ENCODE data around the gene MFAP2. TPM values are rescaled to one million over a fixed set of nuclear protein-coding genes. Genes with fewer than 3 reads are reported as not detected.

MFAP2 gene
- total RNA-seq, 4 donors from 2014 or later: 1.1 to 5.6 (median 3.5) TPM; not detected in 1

DNA sequence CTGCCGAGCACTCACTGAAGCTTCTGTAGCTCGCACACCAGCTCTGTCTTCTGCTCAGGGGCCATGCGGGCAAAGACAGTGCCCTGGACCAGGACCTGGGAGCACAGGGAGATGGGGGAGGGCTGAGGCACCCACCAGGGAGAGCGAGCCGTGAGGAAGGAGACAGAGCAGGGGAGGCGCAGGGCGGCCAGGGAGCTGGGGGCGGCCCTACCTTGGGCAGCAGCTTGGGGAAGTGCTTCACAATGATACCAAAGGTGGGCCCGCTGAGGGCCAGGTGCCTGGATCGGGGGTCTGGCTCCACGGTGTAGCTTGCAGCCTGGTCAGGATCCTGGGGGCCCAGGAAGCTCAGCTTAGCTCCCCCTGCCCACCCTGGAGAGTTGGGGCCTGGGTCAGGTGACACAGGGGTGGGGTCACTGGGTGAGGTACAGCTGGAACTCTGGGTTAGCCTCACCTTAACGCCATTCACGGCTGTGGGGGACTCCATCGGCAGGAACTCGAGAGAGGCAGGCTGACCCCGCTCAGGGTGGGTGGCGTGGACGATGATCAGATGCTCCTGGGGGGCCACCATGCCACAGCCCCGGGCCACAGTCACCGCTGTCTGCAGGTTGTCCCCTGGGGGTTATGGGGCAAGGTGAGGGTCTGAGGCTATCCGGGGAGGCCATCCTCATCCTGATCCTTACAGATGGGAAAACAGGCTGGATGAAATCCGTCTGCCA lies 9.4 kb upstream of the MFAP2 start:
- no peaks in the 10 kb centered on the region for H3K4me1 ChIP-seq
- no peak for TF ChIP-seq EP300 (IDR thresholded peaks at IDR 0.05; ENCODE audit: low read depth)
- TF ChIP-seq POLR2AphosphoS5 (IDR thresholded peaks at IDR 0.05): no peak
- TF ChIP-seq, protein P1, sequence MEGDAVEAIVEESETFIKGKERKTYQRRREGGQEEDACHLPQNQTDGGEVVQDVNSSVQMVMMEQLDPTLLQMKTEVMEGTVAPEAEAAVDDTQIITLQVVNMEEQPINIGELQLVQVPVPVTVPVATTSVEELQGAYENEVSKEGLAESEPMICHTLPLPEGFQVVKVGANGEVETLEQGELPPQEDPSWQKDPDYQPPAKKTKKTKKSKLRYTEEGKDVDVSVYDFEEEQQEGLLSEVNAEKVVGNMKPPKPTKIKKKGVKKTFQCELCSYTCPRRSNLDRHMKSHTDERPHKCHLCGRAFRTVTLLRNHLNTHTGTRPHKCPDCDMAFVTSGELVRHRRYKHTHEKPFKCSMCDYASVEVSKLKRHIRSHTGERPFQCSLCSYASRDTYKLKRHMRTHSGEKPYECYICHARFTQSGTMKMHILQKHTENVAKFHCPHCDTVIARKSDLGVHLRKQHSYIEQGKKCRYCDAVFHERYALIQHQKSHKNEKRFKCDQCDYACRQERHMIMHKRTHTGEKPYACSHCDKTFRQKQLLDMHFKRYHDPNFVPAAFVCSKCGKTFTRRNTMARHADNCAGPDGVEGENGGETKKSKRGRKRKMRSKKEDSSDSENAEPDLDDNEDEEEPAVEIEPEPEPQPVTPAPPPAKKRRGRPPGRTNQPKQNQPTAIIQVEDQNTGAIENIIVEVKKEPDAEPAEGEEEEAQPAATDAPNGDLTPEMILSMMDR (IDR thresholded peaks at IDR 0.05): no peak
- no peak for TF ChIP-seq POLR2A (IDR thresholded peaks at IDR 0.05)
- 94 to 96% methylated on average over 4 to 20 of the region's 22 CpGs for WGBS, 2 donors (ENCODE audit: low coverage in 1 of 2)
- no peaks in the 10 kb centered on the region for H3K9me3 ChIP-seq
- no peak overlapping the region for H3K4me3 ChIP-seq
- H3K36me3 ChIP-seq: no peaks in the 10 kb centered on the region
- no peak overlapping the region for H3K27ac ChIP-seq
- intact Hi-C loops (cut with DNase I; ENCODE audit: low total_unique reads): no loop called here
- in situ Hi-C loops (cut with MboI; ENCODE audit: low pct_ligation_motif_present in 1 of 4, low pct_unique_long_range_greater_than_20kb in 1 of 4, low sequenced_read_pairs in 3 of 4): no loop called here
- DNase-seq: no peak
- H3K27me3 ChIP-seq: no peaks in the 10 kb centered on the region

DNA sequence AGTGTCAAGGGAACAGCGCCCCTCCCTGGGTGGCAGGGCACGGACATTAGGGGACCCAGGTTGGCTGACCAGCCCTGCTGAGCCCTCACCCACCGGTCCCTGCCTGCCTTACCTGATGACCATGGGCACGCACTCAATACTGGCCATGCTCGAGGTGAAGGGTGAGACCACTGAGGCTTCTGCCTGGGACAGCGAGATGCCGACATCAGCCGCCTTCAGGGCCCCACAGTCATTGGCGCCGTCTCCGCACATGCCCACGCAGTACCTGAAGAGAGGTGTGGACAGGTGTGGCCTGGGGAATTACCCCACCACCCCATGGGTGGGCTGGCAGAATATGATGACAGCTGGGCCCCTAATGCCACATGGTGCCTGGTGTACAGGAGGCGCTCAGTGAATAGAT lies 7.8 kb upstream of the MFAP2 start:
- Histone ChIP-seq H3K36me3 (no peaks in the 10 kb centered on the region), H3K4me3 (no peak overlapping the region), H3K27me3 (no peaks in the 10 kb centered on the region), H3K27ac (no peak overlapping the region), H3K9me3 (no peaks in the 10 kb centered on the region), H3K4me1 (no peaks in the 10 kb centered on the region)
- in situ Hi-C loops (cut with MboI; ENCODE audit: low pct_ligation_motif_present in 1 of 4, low pct_unique_long_range_greater_than_20kb in 1 of 4, low sequenced_read_pairs in 3 of 4) (no loop called here), intact Hi-C loops (cut with DNase I; ENCODE audit: low total_unique reads) (no loop called here)
- 93 to 100% methylated on average over 1 to 13 of the region's 13 CpGs for WGBS, 2 donors (ENCODE audit: low coverage in 1 of 2)
- no peak for DNase-seq
- TF ChIP-seq POLR2A (IDR thresholded peaks at IDR 0.05): no peak
- TF ChIP-seq, protein P1 (IDR thresholded peaks at IDR 0.05): no peak

DNA sequence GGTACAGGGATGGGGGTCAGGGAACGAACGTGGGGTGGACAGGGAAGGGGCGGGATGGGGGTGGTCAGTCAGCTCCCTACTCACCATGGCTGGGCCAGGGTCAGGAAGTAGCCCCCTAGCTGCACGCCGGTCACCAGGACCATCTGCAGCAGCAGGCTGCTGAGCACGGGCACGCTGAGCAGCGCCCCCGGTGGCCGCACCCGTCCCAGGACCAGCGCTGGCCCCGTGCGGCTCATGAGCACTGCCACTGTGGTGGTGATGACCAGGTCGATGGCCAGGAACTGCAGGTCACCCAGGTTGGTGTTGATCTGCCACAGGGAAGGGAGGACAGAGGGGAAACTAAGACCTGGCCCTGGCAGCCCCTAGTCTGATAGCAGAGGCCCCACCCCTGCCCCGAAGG lies 6.5 kb upstream of the MFAP2 start:
- TF ChIP-seq, protein P1 (IDR thresholded peaks at IDR 0.05): peak in 1 of 5 experiments; percentile 21
- TF ChIP-seq EP300 (IDR thresholded peaks at IDR 0.05; ENCODE audit: low read depth): no peak
- WGBS, 2 donors (ENCODE audit: low coverage in 1 of 2): 80% methylated on average over 16 of the region's 16 CpGs; no CpG with 5 or more reads in 1 of the 2 donors
- Histone ChIP-seq H3K4me3 (no peak overlapping the region), H3K27ac (no peak overlapping the region), H3K27me3 (peaks cover 4% of the 10 kb centered on the region), H3K9me3 (no peaks in the 10 kb centered on the region), H3K36me3 (no peaks in the 10 kb centered on the region), H3K4me1 (no peaks in the 10 kb centered on the region)
- no peak for DNase-seq
- in situ Hi-C loops (cut with MboI; ENCODE audit: low pct_ligation_motif_present in 1 of 4, low pct_unique_long_range_greater_than_20kb in 1 of 4, low sequenced_read_pairs in 3 of 4) (no loop called here), intact Hi-C loops (cut with DNase I; ENCODE audit: low total_unique reads) (no loop called here)

DNA sequence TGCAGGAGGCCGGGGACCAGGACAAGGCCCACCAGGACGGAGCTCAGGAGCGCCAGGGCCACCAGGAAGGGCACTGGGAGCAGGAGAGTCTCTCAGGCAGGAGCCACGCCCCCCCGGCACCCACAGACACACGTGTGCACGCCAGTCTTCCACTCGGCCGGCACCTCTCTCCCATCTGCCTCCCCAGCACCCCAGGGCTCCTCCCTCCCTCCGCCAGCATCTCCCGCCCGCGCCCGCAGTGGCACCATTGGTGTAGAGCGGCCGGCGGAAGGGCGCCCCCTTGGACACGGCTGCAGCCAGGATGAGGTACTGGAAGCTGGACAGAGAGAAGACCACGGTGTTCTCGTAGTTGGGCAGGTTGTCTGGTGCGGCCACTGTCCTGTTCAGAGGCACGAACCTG lies 6.1 kb upstream of the MFAP2 start:
- 89% methylated on average over 23 of the region's 23 CpGs; no CpG with 5 or more reads in 1 of the 2 donors for WGBS, 2 donors (ENCODE audit: low coverage in 1 of 2)
- no peaks in the 10 kb centered on the region for H3K4me1 ChIP-seq
- H3K9me3 ChIP-seq: no peaks in the 10 kb centered on the region
- no peak overlapping the region for H3K4me3 ChIP-seq
- intact Hi-C loops (cut with DNase I; ENCODE audit: low total_unique reads) (no loop called here), in situ Hi-C loops (cut with MboI; ENCODE audit: low pct_ligation_motif_present in 1 of 4, low pct_unique_long_range_greater_than_20kb in 1 of 4, low sequenced_read_pairs in 3 of 4) (no loop called here)
- peaks cover 7% of the 10 kb centered on the region for H3K27me3 ChIP-seq
- no peak overlapping the region for H3K27ac ChIP-seq
- TF ChIP-seq EP300 (IDR thresholded peaks at IDR 0.05; ENCODE audit: low read depth): no peak
- no peak for TF ChIP-seq POLR2A (IDR thresholded peaks at IDR 0.05)
- TF ChIP-seq POLR2AphosphoS5 (IDR thresholded peaks at IDR 0.05): no peak
- TF ChIP-seq, protein P1 (IDR thresholded peaks at IDR 0.05): no peak
- no peaks in the 10 kb centered on the region for H3K36me3 ChIP-seq
- no peak for DNase-seq
